ENCODE measurements around the gene SMARCAD1.
"Not testable (repeated sequence)": the region's sequence is repeated elsewhere in the genome, so short reads cannot be mapped to it uniquely, and the experiment has no call there.

Gene SMARCAD1

DNA sequence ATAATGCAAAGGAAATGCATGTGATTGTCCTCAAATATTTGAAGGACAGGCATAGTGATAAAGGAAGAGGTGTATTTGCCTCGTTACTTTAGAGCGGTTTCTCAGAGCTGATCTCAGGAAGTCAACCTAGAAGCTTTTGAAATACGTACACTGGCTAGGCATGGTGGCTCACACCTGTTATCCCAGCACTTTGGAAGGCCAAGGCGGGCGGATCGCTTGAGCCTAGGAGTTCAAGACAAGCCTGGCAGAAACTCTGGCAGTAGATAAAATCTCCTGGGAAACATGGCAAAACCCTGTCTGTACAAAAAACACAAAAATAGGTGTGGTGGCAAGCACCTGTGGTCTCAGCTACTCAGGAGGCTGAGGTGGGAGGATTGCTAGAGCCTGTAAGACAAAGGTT, 24.9 kb downstream of the SMARCAD1 start:
- no peak for DNase-seq (ENCODE audit: low read depth)

DNA sequence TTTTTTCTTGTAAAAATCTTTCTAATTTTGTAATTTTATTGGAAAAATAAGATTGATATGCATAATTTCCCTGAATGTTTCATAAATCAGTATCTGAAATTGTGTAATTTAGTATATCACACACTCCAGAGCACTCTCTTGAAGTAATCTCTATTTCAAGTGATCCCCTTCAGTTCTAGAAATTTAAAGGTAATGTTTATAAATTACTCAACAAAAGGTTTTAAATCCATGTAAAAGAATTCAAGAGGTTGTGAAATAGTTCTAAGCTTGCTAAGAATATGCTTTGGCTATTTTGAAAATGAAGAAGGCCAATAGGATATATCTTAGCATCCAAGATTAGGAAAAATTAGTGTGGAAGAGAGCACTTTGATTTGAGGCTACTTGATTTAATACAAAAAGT, 28.2 kb downstream of the SMARCAD1 start:
- DNase-seq (ENCODE audit: low read depth), result no peak

DNA sequence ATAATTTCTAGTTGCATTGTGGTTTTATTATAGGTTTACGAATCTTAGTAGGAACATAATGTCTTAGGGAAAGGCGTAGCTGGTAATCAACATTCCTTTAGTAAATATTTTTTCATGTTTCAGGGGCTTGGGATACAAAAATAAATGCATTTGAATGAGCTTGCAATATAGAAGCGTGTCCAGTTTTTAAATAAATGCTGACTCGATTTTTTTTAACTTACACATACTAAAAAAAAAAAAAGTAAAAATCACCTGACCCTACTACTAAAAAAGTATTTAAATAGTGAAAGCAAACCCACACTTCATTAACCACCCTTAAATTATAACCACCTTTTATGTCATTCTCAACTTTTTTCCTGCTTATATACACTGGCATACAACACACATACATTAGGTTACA, 29.6 kb downstream of the SMARCAD1 start:
- no peak for DNase-seq (ENCODE audit: low read depth)

DNA sequence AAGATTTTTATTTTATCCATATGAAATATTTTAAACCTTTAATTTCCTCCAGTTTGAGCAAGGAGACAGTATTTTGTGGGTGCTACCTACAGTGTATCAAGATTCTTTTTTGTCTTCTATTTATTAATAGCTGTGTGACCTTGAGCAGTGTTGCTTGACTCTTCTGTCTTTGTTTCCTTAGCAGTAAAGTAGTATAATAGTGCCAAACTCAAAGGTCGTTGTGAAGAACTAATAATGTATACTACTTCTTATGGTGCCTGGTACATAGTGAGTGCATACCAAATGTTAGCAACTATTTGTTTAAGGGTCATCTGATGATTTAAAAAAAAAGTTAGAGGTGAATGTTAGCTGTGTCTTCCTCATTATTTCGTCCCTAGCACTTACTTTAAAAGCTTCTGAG, 30.5 kb downstream of the SMARCAD1 start:
- DNase-seq (ENCODE audit: low read depth), result no peak

DNA sequence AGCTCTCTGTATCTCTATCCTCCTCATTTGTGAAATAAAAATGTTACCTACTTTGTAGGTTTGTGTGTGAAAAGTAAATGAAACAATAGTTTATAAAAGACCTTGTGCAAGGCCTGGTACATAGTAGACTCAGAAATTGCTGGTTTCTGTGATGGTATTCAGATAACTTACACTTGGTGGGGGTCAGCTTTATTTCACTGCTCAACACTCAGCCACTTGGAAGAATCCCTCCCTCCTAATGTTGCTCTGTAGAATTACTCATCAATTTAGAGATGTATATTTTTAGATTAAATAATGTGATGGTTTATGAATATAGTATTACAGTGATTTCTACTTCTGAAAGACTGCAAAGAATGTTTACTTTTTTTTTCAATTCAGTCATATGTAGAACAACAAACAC, 32.7 kb downstream of the SMARCAD1 start:
- DNase-seq (ENCODE audit: low read depth), result no peak

DNA sequence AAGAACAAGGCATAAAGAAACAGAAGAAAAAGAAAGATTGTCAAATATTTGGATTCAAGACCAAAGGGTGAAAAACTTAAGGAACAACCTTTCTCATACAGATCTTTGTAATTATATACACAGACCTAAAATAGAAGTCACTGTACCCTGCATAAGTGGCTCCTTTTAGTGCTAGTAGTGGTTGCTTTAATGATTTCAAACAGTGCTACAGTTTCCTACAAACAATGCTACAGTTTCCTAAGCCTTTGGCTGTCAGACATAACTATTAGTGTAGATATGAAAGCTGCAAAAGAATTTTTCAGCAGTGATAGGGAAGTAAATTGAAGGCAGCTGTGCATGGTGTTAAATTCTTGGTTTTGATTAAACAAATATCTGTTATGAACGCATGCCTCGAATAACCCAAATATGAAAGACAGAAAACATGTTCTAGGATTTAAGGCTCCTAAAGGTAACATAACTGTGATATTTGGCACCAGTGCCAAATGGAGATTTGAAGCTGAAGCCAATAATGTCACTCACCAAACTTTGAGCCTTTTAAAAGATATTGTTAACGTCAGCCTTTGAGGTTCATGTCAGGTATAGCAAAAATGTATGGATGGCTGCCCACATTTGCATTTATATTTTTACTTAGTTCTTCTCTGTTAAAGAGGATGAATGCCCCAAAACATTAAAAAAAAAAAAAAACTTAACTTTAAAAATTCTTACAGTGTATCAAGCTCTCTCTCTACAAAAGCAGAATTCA, 36.6 kb downstream of the SMARCAD1 start:
- no peak for DNase-seq (ENCODE audit: low read depth)

DNA sequence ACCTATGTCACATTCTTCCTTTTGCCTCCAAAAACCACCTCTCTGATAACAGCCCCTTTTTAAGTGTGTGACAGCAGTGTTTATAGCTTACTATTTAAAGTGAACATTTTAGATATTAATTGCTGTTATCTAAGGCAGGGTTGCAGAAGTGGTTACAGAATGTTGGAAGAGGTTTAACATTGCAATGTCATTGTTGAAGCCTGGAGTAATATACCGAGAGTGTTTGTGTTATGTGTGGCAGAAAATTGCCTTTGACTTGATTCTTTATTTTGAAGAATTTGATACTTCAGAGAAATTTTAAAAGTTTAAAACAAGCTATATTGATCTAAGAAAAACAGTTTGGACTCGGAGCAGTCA, 37.1 kb downstream of the SMARCAD1 start:
- no peak for DNase-seq (ENCODE audit: low read depth)

DNA sequence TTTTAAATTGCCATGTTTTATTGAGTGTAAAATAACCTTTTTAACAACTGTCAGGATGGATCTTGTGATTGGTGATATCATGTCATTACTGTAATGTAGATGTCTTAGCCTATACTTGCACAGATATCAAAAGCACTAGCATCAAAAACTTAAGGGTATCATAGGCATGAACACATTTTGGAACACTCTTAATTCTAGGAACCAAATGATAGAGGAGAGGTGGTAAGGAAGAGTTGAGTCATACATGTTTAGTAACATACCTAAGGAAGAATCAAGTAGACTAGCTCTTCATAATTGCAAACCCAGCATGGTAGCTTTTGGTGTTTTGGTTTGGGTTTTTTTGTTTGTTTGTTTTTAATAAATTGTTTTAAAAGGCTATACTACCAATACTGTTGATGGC, 43.4 kb downstream of the SMARCAD1 start:
- no peak for DNase-seq (ENCODE audit: low read depth)

DNA sequence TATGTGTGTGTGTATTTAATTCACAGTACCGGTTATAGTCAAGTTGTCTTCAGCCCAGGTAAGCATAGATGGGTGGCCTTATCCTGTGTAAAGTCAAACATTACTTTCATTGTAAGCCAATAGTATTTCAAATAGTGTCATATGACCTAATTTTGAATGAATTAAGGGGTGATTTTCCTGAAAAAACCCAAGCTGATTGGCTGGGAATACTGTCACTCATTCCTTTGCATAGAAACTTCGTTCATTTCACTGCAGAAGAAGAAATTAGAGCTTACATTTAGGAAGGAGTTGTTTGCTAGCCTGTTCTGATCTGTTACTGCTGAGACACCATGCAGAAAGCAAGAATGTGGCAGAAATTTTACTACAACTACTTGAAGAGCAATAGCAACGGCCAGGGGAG, 45.4 kb downstream of the SMARCAD1 start:
- no peak for DNase-seq (ENCODE audit: low read depth)

DNA sequence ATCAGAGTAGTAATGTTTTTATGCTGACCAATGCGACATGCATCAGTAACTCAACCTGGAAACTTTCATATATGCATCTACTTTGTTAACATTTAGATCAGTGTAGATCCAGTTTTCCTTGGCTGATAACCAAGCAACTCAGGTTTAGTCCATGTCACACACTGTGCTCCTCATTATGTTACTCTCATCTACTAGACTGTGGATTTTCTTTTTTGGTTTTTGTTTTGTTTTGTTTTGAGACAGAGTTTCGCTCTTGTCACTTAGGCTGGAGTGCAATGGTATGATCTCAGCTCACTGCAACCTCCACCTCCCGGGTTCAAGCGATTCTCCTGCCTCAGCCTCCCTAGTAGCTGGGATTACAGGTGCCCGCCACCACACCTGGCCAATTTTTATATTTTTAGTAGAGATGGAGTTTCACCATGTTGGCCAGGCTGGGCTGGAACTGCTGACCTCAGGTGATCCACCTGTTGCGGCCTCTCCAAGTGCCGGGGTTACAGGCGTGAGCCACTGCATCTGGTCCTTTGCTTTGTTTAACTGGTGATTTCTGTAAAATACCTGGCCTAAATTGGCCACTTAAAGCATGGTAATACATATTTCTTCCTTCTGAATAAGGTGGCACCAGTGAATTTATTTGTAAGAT, 48.6 kb downstream of the SMARCAD1 start:
- DNase-seq (ENCODE audit: low read depth), result no peak

DNA sequence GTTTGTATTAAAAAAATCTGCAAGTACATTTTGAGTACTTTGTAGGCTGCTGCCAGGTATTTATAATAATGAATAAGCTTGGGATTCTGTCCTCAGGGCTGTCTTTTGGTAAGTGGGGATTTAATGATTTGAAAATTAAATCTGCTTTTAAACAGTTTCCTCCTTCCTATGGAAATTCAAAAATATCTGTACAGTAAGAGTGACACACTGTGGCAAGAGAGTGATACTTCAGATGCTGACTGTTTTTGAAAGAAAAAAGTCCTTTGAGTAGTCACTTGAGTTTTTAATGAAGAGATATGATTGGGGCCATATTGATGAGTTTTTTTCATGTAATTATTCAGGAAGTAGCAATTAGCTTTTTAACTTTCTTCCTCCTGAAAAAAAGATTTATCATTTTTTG, 49.2 kb downstream of the SMARCAD1 start:
- DNase-seq (ENCODE audit: low read depth), result no peak

DNA sequence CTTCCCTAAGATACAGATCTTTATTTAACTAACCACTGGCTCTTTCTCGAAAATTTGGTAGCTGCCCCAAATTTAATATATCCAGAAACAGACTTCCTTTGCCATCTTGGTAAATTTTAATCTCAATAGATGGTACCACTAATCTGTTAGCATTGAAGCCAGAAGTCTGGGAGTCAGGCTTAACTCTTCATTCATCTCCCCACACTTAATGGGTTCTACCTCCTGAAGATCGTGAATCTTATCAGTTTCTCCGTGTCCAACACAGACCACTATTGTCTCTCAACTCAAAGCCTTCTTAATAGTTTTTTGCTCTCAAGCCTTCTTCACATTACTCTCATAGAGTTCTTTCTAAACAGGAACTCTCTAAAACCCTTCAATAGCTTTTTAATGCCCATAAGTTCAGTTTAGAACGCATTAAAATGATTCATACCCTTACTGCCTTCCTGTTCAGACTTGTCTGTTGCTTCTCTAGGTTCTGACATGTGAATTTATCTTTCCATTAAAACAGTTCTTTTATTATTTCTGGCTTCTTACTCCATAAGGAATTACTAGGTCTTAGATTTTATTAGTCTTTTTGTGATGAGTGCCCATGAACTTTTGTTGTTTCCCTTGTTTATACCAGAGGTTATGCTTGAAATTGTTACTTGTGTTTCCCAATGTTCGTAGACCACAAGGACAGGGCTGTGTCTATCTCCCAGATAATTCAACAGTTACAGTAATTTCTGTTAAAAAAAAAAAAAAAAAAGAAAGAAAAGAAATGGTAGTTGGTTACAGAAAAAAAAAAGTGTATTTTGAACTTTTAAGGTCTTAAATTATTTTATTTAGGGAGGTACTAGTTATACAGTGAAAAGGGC, 54.7 kb downstream of the SMARCAD1 start:
- no peak for DNase-seq (ENCODE audit: low read depth)

DNA sequence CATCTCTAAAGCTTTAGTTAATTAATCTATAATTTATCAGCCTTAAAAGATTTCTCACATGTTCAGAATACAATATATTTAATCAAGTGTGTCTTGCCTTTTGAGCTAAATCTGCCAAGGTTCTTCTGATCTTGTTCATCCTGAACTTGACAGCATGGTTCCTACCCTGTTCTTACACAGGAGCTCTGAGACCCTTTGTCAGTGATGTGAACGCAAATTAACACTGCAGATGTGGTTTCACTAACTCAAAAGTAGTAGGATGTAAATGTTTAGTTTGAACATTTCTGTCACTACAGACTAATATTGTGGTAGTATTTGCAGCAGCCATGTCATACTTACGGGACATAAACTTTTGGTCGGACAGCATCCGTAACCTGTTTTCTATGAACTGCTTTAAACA, 59.4 kb downstream of the SMARCAD1 start:
- no peak for DNase-seq (ENCODE audit: low read depth)

DNA sequence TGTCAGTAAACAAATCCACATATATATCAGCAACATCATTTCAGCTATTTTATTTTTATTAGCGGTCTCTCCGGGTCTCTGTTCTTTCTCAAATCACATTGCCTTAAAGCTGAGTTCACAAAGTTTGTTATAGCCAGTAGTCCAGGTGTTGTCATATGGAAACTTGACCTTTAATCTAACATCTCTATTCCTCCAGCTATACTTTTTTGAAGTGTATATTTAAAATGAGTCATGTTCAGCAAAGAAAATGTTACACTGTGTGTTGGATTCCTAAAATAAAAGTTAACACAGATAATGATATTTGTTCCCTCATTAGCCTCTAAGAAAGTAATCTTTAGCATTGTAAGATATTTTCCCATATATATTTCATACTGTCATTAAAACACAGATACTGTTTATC, 63.6 kb downstream of the SMARCAD1 start:
- no peak for DNase-seq (ENCODE audit: low read depth)

DNA sequence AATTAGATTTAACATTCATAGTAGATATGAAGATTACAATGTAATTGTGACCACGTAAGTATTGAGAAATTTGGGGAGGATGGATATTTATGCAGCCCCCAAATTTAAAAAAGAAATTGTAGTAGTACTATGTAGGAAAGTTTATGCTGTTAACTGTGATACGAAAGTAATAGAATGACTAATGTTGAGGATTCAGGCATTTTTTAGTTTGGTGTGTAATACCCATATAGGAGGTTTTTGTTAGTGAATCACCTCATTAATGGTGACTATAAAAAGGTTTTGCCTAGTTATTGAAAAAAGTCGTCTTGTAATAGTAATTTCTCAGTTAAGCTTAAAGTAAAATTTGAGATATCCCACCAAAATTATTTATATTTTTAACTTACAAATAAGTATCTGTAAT, 67.2 kb downstream of the SMARCAD1 start:
- DNase-seq (ENCODE audit: low read depth), result peak; percentile 18

DNA sequence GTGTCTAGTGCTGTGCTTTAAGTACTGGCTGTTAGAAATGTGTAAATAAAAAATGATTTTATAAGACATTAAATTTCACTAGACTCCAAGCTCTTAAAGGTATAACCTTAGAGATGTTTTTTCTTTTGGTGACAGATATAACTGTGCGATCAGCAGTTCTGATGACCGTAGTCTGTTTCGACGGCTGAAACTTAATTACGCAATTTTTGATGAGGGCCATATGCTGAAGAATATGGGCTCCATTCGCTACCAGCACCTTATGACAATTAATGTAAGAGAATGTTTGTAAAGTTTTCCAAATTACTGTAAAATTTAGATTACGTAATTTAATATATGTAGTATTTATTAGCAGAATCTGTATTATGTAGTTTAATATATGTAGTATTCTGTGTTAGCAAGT, 68.5 kb downstream of the SMARCAD1 start:
- no peak for DNase-seq (ENCODE audit: low read depth)

DNA sequence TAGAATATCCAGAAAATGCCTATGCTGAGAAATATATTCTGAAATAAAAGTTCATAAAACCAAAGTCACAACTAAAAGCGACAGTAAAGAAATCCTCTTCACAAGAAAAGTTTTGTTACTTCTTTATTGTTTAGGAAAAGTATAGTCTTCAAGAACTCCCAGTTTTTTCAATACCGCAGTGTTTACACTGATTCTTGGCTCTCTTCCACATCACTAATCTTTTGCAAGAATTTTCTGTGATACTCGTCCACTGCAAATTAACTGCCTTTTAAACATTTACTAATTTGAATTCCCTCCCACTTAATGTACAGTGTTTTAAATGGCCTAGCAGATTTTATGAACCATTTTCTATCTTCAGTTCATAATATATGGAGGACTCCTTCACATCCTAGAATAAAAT, 69.9 kb downstream of the SMARCAD1 start:
- DNase-seq (ENCODE audit: low read depth), result no peak

DNA sequence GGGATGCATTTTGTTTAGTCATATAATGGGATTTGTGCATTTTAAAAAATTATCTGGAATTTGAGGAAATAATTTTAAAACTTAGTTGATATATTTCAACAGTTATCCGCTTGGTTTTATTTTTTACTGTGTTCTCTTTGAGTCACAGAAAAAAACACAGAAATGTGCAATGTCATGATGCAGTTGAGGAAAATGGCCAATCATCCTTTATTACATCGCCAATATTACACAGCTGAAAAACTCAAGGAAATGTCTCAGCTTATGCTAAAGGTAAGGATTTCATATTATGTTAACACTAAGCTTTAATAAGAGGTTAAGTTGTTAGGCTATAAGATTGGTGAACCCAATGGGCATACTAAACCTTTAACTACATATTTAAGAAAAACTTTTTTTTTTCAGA, 71.1 kb downstream of the SMARCAD1 start:
- no peak for DNase-seq (ENCODE audit: low read depth)

DNA sequence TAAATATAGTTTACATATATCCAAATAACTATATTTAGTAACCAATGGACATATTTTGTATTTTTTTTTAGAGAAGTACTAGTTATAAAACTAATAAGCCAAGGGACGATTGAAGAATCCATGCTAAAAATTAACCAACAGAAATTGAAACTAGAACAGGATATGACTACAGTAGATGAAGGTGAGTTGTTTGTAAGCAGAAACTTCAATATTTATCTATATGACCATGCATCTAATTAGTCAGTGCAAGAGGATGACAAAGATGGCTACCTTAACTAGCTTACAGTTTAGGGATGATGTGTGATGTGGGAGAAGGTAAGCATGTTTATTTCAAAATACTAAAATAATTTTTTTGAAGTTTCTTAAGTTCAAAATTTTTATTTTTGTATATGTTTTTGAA, 77.2 kb downstream of the SMARCAD1 start:
- no peak for DNase-seq (ENCODE audit: low read depth)

DNA sequence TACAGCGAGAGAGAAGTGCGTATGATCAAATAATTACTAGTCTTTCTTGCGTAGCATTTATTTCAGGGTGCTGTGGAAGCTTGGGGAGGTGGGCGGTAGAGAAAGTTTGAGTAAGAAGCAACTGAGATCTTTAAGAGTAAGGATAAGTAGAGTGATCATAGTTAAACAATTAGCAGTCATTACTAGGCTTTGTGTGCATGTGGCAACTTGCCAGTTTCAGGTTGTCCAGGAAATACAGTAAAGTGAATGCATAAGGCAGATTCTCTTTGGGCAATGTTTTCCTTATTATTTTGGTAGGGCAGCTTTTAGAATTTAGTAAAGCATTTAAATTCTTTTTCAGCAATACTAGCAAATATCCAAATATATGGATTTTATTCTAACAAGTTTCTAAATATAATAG, 78.0 kb downstream of the SMARCAD1 start:
- DNase-seq (ENCODE audit: low read depth), result no peak

DNA sequence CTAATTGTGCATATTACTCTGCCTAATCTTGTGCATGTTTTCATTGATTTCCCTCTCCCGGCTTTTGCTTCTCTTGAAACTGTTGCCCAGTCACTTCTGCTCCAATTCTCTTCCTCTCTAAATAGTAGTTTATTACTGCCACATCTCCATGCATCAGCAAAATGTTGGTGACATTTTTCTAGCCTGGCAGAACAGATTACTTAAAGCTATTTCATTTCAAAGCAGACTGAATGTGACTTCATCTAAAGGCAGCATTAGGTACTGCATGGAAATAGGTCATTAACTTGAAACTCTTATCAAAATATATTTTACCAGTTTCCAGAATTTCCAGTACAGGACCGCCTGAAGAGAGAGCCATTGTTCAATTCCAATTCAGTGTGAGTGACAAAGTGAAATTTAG, 82.6 kb downstream of the SMARCAD1 start:
- no peak for DNase-seq (ENCODE audit: low read depth)

DNA sequence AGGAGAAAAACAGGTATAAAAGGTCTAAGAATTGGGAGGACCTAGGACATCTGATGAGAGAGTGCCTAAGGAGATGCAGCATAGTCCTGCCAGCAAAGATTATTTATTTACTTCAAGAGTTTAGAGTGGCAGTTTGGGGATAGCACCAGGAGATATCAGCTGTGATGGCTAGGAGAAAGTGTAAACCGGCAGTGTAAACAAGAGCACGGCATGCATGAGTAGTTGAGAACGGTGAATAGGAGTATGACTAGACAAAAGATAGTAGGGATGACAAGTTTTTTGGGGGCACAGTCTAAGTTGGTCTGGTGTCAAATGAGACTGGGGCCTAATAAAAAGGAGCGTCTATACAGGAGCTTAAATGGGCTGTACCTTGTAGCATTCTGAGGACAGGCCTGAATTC, 86.3 kb downstream of the SMARCAD1 start:
- DNase-seq (ENCODE audit: low read depth), result not testable (repeated sequence)

DNA sequence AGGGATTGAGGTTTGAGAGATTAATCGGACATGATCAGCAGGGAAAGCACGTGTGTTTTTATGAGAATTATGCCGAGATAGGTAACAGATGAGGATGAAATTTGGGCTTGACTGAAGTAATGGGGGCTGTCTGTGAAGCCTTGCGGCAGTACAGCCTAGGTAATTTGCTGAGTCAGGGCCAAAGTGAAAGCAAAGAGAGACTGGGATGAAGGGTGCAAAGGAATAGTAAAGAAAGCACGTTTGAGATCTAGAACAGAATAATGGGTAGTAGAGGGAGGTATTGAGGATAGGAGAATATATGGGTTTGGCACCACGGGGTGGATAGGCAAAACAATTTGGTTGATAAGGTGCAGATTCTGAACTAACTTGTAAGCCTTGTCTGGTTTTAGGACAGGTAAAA, 87.8 kb downstream of the SMARCAD1 start:
- not testable (repeated sequence) for DNase-seq (ENCODE audit: low read depth)

All from GM04504 (cell line).